Fibroblast of lung (primary cell): Measurements from ENCODE around the gene KCNH2. TPM values are rescaled to one million over a fixed set of nuclear protein-coding genes. Genes with fewer than 3 reads are reported as not detected.

ENCODE experiments used
- DNase-seq, 2 donors: peaks; one replicate each; pipeline versions ENCODE4 v3.0.0 to v3.0.0-alpha.2; 2010; ENCODE audit warnings: low read depth in 2 of 2
- H2AFZ ChIP-seq: 2 replicates; pipeline ENCODE4 v1.5.1; 2012; ENCODE audit warnings: low read length, control low read depth, inconsistent platforms
- H3K27ac ChIP-seq: 2 replicates; pipeline ENCODE4 v1.5.1; 2011; ENCODE audit warnings: low read length, control low read depth; ENCODE audit not compliant: insufficient read depth
- H3K27me3 ChIP-seq: 2 replicates; pipeline ENCODE4 v1.5.1; 2011; ENCODE audit warnings: mild to moderate bottlenecking, low read length; ENCODE audit not compliant: control insufficient read depth, insufficient read depth
- H3K36me3 ChIP-seq: 2 replicates; pipeline ENCODE4 v1.5.1; 2011; ENCODE audit warnings: low read length; ENCODE audit not compliant: control insufficient read depth, insufficient read depth
- H3K4me1 ChIP-seq: 2 replicates; pipeline ENCODE4 v1.5.1; 2011; ENCODE audit warnings: low read length; ENCODE audit not compliant: control insufficient read depth, insufficient read depth; ENCODE audit errors: extremely low read depth
- H3K4me2 ChIP-seq: 2 replicates; pipeline ENCODE4 v1.5.1; 2011; ENCODE audit warnings: low read length, control low read depth; ENCODE audit not compliant: insufficient read depth; ENCODE audit errors: extremely low read depth
- H3K4me3 ChIP-seq, 4 experiments: fragments of 200-600 bp in 1 of 4; sonication (generic) in 1 of 4; replicated peaks in 1 of 4; 2 replicates each; pipeline ENCODE4 v1.5.1; 2011 to 2016; ENCODE audit warnings: low read length in 4 of 4, low read depth in 3 of 4, mild to moderate bottlenecking in 3 of 4, control low read depth in 2 of 4, inconsistent platforms in 1 of 4, mixed read lengths in 1 of 4; ENCODE audit not compliant: insufficient read depth in 1 of 4; ENCODE audit errors: control extremely low read depth in 1 of 4
- H3K79me2 ChIP-seq: 2 replicates; pipeline ENCODE4 v1.5.1; 2012; ENCODE audit warnings: mild to moderate bottlenecking, low read length, inconsistent platforms; ENCODE audit not compliant: control insufficient read depth, insufficient read depth
- H3K9ac ChIP-seq: 2 replicates; pipeline ENCODE4 v1.5.1; 2011; ENCODE audit warnings: mild to moderate bottlenecking, low read length, control low read depth; ENCODE audit not compliant: insufficient read depth
- H3K9me3 ChIP-seq: 2 replicates; pipeline ENCODE4 v1.5.1; 2012; ENCODE audit warnings: low read depth, low read length; ENCODE audit not compliant: control insufficient read depth, insufficient read depth
- H4K20me1 ChIP-seq: 2 replicates; pipeline ENCODE4 v1.5.1; 2011; ENCODE audit warnings: low read length; ENCODE audit not compliant: control insufficient read depth, insufficient read depth; ENCODE audit errors: extremely low read depth
- CTCF ChIP-seq, 2 donors: IDR thresholded peaks in 1 of 2; conservative IDR thresholded peaks in 1 of 2; 1 replicate in 1 of 2; 2 replicates in 1 of 2; pipeline ENCODE4 v1.5.1; 2011 to 2012; ENCODE audit warnings: low read length in 2 of 2, control low read depth in 1 of 2, inconsistent platforms in 1 of 2, low read depth in 1 of 2, mild to moderate bottlenecking in 1 of 2
- EZH2 ChIP-seq: IDR thresholded peaks from 2 replicates; pipeline ENCODE4 v1.5.1; 2012; ENCODE audit warnings: low read length, control low read depth, mild to moderate bottlenecking; ENCODE audit errors: missing control alignments
- polyA plus RNA-seq, 2 donors: library from polyadenylated mRNA; depleted of rRNA in 1 of 2; stranded (reverse) in 1 of 2; unstranded in 1 of 2; fragments of >200 nt; gene quantifications; 2 replicates each; pipeline ENCODE4 v1.2.1, GENCODE V29; 2011 to 2012; ENCODE audit warnings: missing spikeins in 1 of 2
- total RNA-seq: library from RNA; depleted of rRNA; stranded (reverse); fragments of >200 nt; gene quantifications from 2 replicates; pipeline ENCODE4 v1.2.1, GENCODE V29; 2014

KCNH2 gene
- total and polyA plus RNA-seq, 2 donors (not counting 1 experiment from before 2014, with no cell fraction given) = 0.15 to 6.1 TPM

DNA sequence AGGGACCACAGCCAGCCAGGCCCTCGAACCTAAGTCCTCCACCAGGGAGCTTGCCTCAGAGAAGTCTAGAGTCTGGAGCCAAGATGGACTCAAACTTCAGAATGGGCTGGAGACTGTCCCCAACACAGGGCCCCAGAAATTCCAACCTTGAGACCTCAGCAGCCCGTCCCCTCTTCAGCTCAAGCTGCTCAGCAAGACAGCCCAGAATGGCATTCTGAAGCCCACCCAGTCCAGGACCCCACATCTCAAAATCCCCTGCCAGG is 15.9 kb downstream of the KCNH2 start:
- Histone ChIP-seq H3K27ac (no peak overlapping the region), H3K4me2 (no peak overlapping the region), H4K20me1 (no peaks in the 10 kb centered on the region), H2AFZ (no peak overlapping the region), H3K9ac (no peak overlapping the region), H3K27me3 (no peaks in the 10 kb centered on the region), H3K36me3 (no peaks in the 10 kb centered on the region), H3K4me1 (peaks cover 3% of the 10 kb centered on the region), H3K9me3 (no peaks in the 10 kb centered on the region), H3K79me2 (no peaks in the 10 kb centered on the region), H3K4me3 (no peak overlapping the region)
- DNase-seq = no peak
- TF ChIP-seq EZH2 (no peak), CTCF (conservative IDR thresholded peaks at IDR 0.05 in 1 of 2, IDR thresholded peaks at IDR 0.05 in 1 of 2; ENCODE audit: low read depth in 1 of 2, low read length in 2 of 2) (no peak)

DNA sequence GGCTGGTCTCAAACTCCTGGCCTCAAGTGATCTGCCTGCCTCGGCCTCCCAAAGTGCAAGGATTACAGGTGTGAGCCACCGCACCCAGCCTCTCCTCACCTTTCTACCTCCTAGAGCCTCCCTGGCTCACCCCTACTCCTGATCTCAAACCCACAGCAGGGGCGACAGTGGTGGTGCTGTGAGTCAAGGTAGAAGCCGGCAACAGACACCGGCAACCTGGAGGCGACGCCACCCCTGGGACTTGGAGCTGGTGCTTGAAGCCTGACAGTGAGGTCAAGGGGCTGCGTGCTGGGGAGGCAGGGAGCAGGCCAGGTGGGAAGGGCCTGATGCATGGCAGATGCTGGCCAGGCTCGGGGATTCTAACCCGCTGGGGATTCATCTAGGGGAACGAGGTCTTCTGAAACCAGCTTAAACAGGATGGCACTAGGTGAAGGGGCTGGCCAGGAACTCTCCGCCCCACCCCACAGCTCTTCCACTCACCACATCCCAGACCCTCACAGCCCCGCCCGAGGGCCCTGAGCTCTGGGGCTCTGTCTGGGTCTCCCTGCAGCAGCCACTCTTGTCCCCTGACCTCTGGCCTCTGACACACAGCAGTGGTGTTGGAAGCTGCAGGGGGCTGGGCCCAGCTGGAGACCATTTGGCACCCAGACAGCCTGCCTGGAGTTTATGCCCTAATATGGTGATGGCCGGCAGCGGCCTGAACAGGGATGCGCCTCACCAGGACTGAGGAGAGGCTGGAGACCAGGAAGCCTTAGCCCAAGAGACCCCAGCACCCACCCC is 16.4 kb downstream of the KCNH2 start:
- no peak overlapping the region for H3K27ac ChIP-seq
- TF ChIP-seq EZH2 (no peak), CTCF (conservative IDR thresholded peaks at IDR 0.05 in 1 of 2, IDR thresholded peaks at IDR 0.05 in 1 of 2; ENCODE audit: low read depth in 1 of 2, low read length in 2 of 2) (no peak)
- no peaks in the 10 kb centered on the region for H4K20me1 ChIP-seq
- H3K4me2 ChIP-seq = no peak overlapping the region
- peak in 1 of 2 donors; percentile 44 for DNase-seq
- H3K4me1 ChIP-seq = peaks cover 3% of the 10 kb centered on the region
- no peak overlapping the region for H3K9ac ChIP-seq
- H3K9me3 ChIP-seq = no peaks in the 10 kb centered on the region
- no peaks in the 10 kb centered on the region for H3K36me3 ChIP-seq
- H3K27me3 ChIP-seq = no peaks in the 10 kb centered on the region
- H2AFZ ChIP-seq = no peak overlapping the region
- no peaks in the 10 kb centered on the region for H3K79me2 ChIP-seq
- no peak overlapping the region for H3K4me3 ChIP-seq

DNA sequence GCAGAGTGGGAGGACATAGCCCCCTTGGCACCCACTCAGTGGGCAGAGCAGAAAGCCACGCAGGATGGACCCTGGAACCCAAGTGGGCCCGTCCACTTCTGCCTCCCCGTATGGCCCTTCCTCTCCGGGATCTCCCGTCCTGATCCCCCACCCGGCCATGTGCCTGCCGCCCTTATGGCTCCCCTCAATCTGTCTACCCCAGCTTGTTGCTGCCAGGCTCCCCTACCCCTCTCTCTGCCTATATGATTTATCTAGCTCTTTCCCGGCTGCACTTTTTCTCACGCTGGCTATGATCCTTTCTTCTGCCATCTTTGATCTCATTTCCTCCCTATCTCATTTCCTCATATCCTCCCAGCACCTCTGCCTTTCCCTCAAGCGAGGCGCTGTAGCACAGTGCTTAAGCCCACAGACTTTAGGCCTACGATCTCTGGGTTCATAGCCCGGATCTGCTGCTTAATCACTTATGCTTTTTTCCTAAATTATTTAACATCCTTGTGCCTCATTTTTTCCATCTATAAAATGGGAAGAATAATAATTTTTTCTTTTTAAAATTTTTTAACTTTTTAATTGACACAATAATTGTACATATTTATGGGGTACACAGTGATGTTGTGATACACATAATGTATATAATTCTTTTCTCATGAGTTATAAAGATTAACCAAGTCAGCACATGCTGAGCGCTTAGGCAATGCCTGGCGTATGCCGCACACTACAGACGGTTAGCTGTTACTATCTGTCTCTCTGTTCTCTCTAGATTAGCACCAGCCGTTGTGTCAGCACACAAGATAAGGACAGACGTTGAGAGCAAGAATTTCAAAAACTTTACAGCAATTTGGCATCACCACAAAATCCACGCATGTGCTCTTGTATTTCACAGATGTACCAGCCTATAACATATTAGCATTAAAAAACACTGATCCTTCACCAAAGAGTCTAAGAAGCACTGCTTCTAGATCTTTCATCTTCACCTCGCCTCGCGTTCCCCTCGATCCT is 18.1 kb downstream of the KCNH2 start:
- peaks cover 3% of the 10 kb centered on the region for H3K4me1 ChIP-seq
- H3K27me3 ChIP-seq = peaks cover 3% of the 10 kb centered on the region
- H3K9me3 ChIP-seq = no peaks in the 10 kb centered on the region
- H3K9ac ChIP-seq = no peak overlapping the region
- no peak overlapping the region for H3K27ac ChIP-seq
- H4K20me1 ChIP-seq = no peaks in the 10 kb centered on the region
- H3K4me2 ChIP-seq = no peak overlapping the region
- no peak for TF ChIP-seq EZH2
- TF ChIP-seq CTCF (conservative IDR thresholded peaks at IDR 0.05 in 1 of 2, IDR thresholded peaks at IDR 0.05 in 1 of 2; ENCODE audit: low read depth in 1 of 2, low read length in 2 of 2) = no peak
- no peak overlapping the region for H3K4me3 ChIP-seq
- no peak for DNase-seq
- H3K79me2 ChIP-seq = no peaks in the 10 kb centered on the region
- H3K36me3 ChIP-seq = no peaks in the 10 kb centered on the region
- no peak overlapping the region for H2AFZ ChIP-seq
